Endodermal cell (in vitro differentiated cells): ENCODE measurements around the gene APCDD1. TPM values are rescaled to one million over a fixed set of nuclear protein-coding genes. Genes with fewer than 3 reads are reported as not detected.

Experiments used
- DNase-seq: peaks from one replicate; pipeline ENCODE4 v3.0.0-alpha.2; 2017
- H3K27ac ChIP-seq: 2 replicates; pipeline ENCODE4 v1.5.1; 2013; ENCODE audit warnings: mild to moderate bottlenecking, low read depth, low read length, moderate library complexity
- H3K27me3 ChIP-seq: 2 replicates; pipeline ENCODE4 v1.6.1; 2013; ENCODE audit warnings: mild to moderate bottlenecking, low read length, moderate library complexity; ENCODE audit not compliant: insufficient read depth, control insufficient read depth, poor library complexity, severe bottlenecking
- H3K36me3 ChIP-seq: 2 replicates; pipeline ENCODE4 v1.7.0; 2013; ENCODE audit warnings: mild to moderate bottlenecking, low read length, moderate library complexity; ENCODE audit not compliant: control insufficient read depth, insufficient read depth
- H3K4me1 ChIP-seq: one replicate; pipeline ENCODE4 v1.7.0; 2013; ENCODE audit warnings: low read length; ENCODE audit not compliant: control insufficient read depth, insufficient read depth
- H3K4me3 ChIP-seq: 2 replicates; pipeline ENCODE4 v1.5.1; 2013; ENCODE audit warnings: mild to moderate bottlenecking, low read length, moderate library complexity
- H3K9ac ChIP-seq: 2 replicates; pipeline ENCODE4 v1.6.1; 2013; ENCODE audit warnings: mild to moderate bottlenecking, low read length, moderate library complexity; ENCODE audit not compliant: poor library complexity, severe bottlenecking; ENCODE audit errors: extremely low read depth
- H3K9me3 ChIP-seq: 2 replicates; pipeline ENCODE4 v1.6.1; 2013; ENCODE audit warnings: mild to moderate bottlenecking, low read length, moderate library complexity; ENCODE audit not compliant: control insufficient read depth
- H3K27ac Mint-ChIP-seq: 2 replicates; pipeline ENCODE4 v1.8.0; 2020; ENCODE audit warnings: mixed read lengths
- H3K27me3 Mint-ChIP-seq: 2 replicates; pipeline ENCODE4 v1.8.0; 2021; ENCODE audit warnings: mild to moderate bottlenecking, mixed read lengths; ENCODE audit not compliant: insufficient read depth
- H3K36me3 Mint-ChIP-seq: 2 replicates; pipeline ENCODE4 v1.8.0; 2020; ENCODE audit warnings: low read depth, mixed read lengths
- H3K4me1 Mint-ChIP-seq: 2 replicates; pipeline ENCODE4 v1.8.0; 2020; ENCODE audit warnings: mixed read lengths
- H3K4me3 Mint-ChIP-seq: 2 replicates; pipeline ENCODE4 v1.8.0; 2020; ENCODE audit warnings: mild to moderate bottlenecking, moderate library complexity, mixed read lengths
- H3K9me3 Mint-ChIP-seq: 2 replicates; pipeline ENCODE4 v1.8.0; 2020; ENCODE audit warnings: mild to moderate bottlenecking, mixed read lengths
- WGBS, 2 experiments: methylation state at CpG; one replicate each; pipeline versions ENCODE4 v1.1.5 to v1.1.7; 2013; ENCODE audit warnings: missing lambda C conversion rate in 2 of 2, mixed read lengths in 1 of 2; ENCODE audit not compliant: insufficient coverage in 1 of 2, insufficient read length in 1 of 2; 5-methylcytosine and 5-hydroxymethylcytosine counted together
- total RNA-seq, 2 donors: library from RNA; stranded (reverse); fragmentation: NEBNext Ultra II Directional in 1 of 2; extraction: Animal tissue kit (Norgen Biotek cat#: 25700) in 1 of 2; gene quantifications; 2 replicates in 1 of 2; 3 replicates in 1 of 2; pipeline ENCODE4 v1.2.1, GENCODE V29; 2021
- TF ChIP-seq, protein P1 (sequence below): fragments of 200-600 bp; sonication (generic); conservative IDR thresholded peaks from 2 replicates; pipeline ENCODE4 v1.5.0; 2021; ENCODE audit warnings: antibody characterized with exemption, mild to moderate bottlenecking

Gene APCDD1
- total RNA-seq, 2 donors from 2014 or later = 6.5 to 9.0 TPM

DNA sequence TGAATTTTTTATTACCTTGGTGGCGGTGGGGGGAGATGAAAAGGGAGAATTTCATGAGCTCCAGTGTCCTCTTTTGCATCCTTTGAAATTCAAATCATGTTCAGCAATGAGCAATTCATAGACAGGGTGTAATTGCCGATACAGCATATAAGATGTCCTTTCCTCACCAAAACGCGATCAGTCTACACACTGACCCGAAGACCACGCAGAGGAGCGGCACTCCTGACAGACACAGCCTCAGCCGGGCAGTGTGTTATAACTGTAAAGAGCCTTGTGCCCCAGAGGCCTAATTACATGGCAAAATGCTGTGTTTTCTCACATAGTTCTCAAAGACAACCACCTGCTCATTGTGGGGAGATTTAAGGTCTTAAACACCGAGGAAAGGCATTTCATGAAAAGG is 38.4 kb upstream of the APCDD1 start:
- peaks cover 5% of the 10 kb centered on the region for H3K4me1 ChIP-seq
- DNase-seq = no peak
- Mint-ChIP-seq H3K36me3 (no peaks in the 10 kb centered on the region), H3K9me3 (peaks cover 13% of the 10 kb centered on the region), H3K27ac (no peak overlapping the region), H3K4me1 (peaks cover 17% of the 10 kb centered on the region), H3K4me3 (no peak overlapping the region), H3K27me3 (peaks cover 17% of the 10 kb centered on the region)
- no peaks in the 10 kb centered on the region for H3K36me3 ChIP-seq
- H3K9me3 ChIP-seq = peaks cover 18% of the 10 kb centered on the region
- TF ChIP-seq, protein P1, sequence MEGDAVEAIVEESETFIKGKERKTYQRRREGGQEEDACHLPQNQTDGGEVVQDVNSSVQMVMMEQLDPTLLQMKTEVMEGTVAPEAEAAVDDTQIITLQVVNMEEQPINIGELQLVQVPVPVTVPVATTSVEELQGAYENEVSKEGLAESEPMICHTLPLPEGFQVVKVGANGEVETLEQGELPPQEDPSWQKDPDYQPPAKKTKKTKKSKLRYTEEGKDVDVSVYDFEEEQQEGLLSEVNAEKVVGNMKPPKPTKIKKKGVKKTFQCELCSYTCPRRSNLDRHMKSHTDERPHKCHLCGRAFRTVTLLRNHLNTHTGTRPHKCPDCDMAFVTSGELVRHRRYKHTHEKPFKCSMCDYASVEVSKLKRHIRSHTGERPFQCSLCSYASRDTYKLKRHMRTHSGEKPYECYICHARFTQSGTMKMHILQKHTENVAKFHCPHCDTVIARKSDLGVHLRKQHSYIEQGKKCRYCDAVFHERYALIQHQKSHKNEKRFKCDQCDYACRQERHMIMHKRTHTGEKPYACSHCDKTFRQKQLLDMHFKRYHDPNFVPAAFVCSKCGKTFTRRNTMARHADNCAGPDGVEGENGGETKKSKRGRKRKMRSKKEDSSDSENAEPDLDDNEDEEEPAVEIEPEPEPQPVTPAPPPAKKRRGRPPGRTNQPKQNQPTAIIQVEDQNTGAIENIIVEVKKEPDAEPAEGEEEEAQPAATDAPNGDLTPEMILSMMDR = no peak
- H3K27me3 ChIP-seq = no peaks in the 10 kb centered on the region
- 87 to 90% methylated on average over 7 to 8 of the region's 9 CpGs for WGBS, 2 experiments
- H3K9ac ChIP-seq = no peak overlapping the region
- H3K4me3 ChIP-seq = no peak overlapping the region
- H3K27ac ChIP-seq = no peak overlapping the region

DNA sequence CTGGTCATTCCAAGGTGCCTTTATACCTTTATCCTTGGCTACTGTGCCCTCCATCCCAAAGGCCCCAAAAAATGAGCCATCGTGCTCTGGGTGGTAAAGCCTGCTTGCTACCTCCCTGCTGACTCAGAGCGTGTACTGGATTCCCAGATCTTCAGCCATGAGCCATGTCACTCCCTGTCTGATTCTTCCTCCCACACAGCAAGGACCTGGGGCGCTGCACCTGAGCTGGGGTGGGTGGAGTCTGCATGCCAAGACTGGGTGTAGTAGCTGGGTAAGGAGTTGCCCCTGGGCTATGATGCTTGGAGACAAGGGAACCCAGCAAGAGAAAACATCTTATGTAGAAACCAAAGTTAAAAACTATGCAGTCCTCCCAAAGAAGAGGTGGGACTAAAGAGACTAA is 37.2 kb upstream of the APCDD1 start:
- H3K4me3 Mint-ChIP-seq = no peak overlapping the region
- Histone ChIP-seq H3K4me1 (peaks cover 5% of the 10 kb centered on the region), H3K36me3 (no peaks in the 10 kb centered on the region), H3K4me3 (no peak overlapping the region), H3K9ac (no peak overlapping the region), H3K9me3 (peaks cover 19% of the 10 kb centered on the region), H3K27me3 (no peaks in the 10 kb centered on the region), H3K27ac (no peak overlapping the region)
- peaks cover 15% of the 10 kb centered on the region for H3K9me3 Mint-ChIP-seq
- TF ChIP-seq, protein P1 = no peak
- H3K27me3 Mint-ChIP-seq = peaks cover 17% of the 10 kb centered on the region
- H3K4me1 Mint-ChIP-seq = peaks cover 9% of the 10 kb centered on the region
- no peak overlapping the region for H3K27ac Mint-ChIP-seq
- WGBS, 2 experiments = 97% methylated on average over 3 of the region's 3 CpGs; no CpG with 5 or more reads in 1 of the 2 experiments
- H3K36me3 Mint-ChIP-seq = no peaks in the 10 kb centered on the region
- no peak for DNase-seq

DNA sequence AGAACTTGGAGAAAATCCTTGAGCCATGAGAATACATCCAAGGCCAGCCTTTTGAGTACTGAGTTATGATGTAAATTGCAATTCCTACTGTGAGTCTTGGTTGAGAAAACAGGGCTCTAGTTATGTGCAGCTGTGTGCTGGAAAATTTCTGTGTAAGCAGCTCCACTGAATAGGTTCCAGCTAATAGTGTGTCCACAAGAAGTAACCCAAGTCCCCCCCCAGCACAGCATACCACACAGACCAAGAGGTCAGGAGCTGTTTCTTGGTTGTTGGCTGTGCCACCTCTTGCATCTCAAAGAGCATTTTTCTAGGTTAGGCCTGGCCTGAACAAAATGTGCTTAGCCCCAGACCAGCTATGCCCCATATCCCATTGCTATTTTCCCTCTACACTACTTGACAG is 36.8 kb upstream of the APCDD1 start:
- Mint-ChIP-seq H3K27ac (no peak overlapping the region), H3K27me3 (peaks cover 17% of the 10 kb centered on the region), H3K4me3 (no peak overlapping the region), H3K9me3 (peaks cover 15% of the 10 kb centered on the region), H3K36me3 (no peaks in the 10 kb centered on the region), H3K4me1 (peaks cover 8% of the 10 kb centered on the region)
- DNase-seq = no peak
- H3K27me3 ChIP-seq = no peaks in the 10 kb centered on the region
- H3K4me3 ChIP-seq = no peak overlapping the region
- TF ChIP-seq, protein P1 = no peak
- H3K9me3 ChIP-seq = peaks cover 19% of the 10 kb centered on the region
- H3K9ac ChIP-seq = no peak overlapping the region
- no peak overlapping the region for H3K27ac ChIP-seq
- H3K36me3 ChIP-seq = no peaks in the 10 kb centered on the region
- H3K4me1 ChIP-seq = peaks cover 5% of the 10 kb centered on the region
